Sigmoid colon (tissue), 4 donors: Measurements from ENCODE around the gene FATE1.

Experiments
- POLR2A ChIP-seq, 2 donors: fragments of 450-650 bp; IDR thresholded peaks; one replicate each; pipeline ENCODE4 v1.6.1; 2016; ENCODE audit warnings: antibody characterized with exemption in 2 of 2, mild to moderate bottlenecking in 2 of 2, moderate library complexity in 2 of 2
- POLR2AphosphoS5 ChIP-seq, 4 donors: sonication (generic); formaldehyde crosslinking; IDR thresholded peaks; one replicate each; pipeline ENCODE4 v1.6.1; 2017; ENCODE audit warnings: antibody characterized with exemption in 4 of 4
- TF ChIP-seq, protein P1 (sequence below), 4 experiments: fragments of 450-650 bp in 3 of 4; fragments of 200-600 bp in 1 of 4; IDR thresholded peaks; one replicate each; pipeline ENCODE4 v1.5.1; 2016 to 2019; ENCODE audit warnings: antibody characterized with exemption in 4 of 4, mild to moderate bottlenecking in 3 of 4, moderate library complexity in 2 of 4

DNA sequence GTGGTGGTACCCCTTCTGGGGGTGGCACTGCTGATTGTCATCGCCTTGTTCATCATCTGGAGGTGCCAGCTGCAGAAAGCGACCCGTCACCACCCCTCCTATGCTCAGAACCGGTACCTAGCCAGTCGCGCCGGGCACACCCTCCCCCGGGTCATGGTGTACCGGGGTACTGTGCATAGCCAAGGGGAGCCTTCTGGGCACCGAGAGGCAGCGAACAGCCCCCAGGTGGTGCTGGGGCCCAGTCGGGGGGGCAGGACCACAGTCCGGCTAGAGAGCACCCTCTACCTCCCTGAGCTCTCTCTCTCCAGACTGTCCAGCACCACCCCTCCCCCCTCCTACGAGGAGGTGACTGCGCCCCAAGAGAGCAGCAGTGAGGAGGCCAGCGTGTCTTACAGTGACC is 15.3 kb upstream of the FATE1 start:
- TF ChIP-seq POLR2A (IDR thresholded peaks at IDR 0.05) (no peak), POLR2AphosphoS5 (IDR thresholded peaks at IDR 0.05) (no peak)
- TF ChIP-seq, protein P1, sequence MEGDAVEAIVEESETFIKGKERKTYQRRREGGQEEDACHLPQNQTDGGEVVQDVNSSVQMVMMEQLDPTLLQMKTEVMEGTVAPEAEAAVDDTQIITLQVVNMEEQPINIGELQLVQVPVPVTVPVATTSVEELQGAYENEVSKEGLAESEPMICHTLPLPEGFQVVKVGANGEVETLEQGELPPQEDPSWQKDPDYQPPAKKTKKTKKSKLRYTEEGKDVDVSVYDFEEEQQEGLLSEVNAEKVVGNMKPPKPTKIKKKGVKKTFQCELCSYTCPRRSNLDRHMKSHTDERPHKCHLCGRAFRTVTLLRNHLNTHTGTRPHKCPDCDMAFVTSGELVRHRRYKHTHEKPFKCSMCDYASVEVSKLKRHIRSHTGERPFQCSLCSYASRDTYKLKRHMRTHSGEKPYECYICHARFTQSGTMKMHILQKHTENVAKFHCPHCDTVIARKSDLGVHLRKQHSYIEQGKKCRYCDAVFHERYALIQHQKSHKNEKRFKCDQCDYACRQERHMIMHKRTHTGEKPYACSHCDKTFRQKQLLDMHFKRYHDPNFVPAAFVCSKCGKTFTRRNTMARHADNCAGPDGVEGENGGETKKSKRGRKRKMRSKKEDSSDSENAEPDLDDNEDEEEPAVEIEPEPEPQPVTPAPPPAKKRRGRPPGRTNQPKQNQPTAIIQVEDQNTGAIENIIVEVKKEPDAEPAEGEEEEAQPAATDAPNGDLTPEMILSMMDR (IDR thresholded peaks at IDR 0.05): no peak
